HUES64 (cell line): ENCODE measurements around the gene CRY2.
A peak's percentile ranks its signal among the peaks of the same experiment; 100 is the strongest.
"Not testable (repeated sequence)": the region's sequence is repeated elsewhere in the genome, so short reads cannot be mapped to it uniquely, and the experiment has no call there.

ENCODE experiments used
- H3K27ac ChIP-seq: 2 replicates; pipeline ENCODE4 v1.7.0; 2013; ENCODE audit warnings: low read depth, low read length, inconsistent platforms
- H3K27me3 ChIP-seq: 2 replicates; pipeline ENCODE4 v1.6.1; 2013; ENCODE audit warnings: mild to moderate bottlenecking, low read length; ENCODE audit not compliant: insufficient read depth
- H3K36me3 ChIP-seq: 2 replicates; pipeline ENCODE4 v1.6.1; 2013; ENCODE audit warnings: mild to moderate bottlenecking, low read length; ENCODE audit not compliant: insufficient read depth
- H3K4me1 ChIP-seq: 2 replicates; pipeline ENCODE4 v1.6.1; 2013; ENCODE audit warnings: mild to moderate bottlenecking, low read length, moderate library complexity; ENCODE audit not compliant: insufficient read depth
- H3K4me3 ChIP-seq: 2 replicates; pipeline ENCODE4 v1.5.1; 2013; ENCODE audit warnings: mild to moderate bottlenecking, low read length, moderate library complexity
- H3K9ac ChIP-seq: 2 replicates; pipeline ENCODE4 v1.6.1; 2013; ENCODE audit warnings: mild to moderate bottlenecking, low read depth, low read length
- H3K9me3 ChIP-seq: 2 replicates; pipeline ENCODE4 v1.6.1; 2013; ENCODE audit warnings: low read depth, low read length; ENCODE audit not compliant: insufficient read depth
- WGBS: fragments of 150-250, 120-280 bp; methylation state at CpG from one replicate; pipeline ENCODE4 v1.1.7; 2013; ENCODE audit warnings: missing lambda C conversion rate; 5-methylcytosine and 5-hydroxymethylcytosine counted together

Gene CRY2

GRCh38 chr11:45806072-45806933 is 41.0 kb upstream of the CRY2 start:
- Histone ChIP-seq H3K9me3 (no peaks in the 10 kb centered on the region), H3K27ac (no peak overlapping the region), H3K9ac (0 out of 2 replicates have a peak overlapping the region, but pooled peaks have one; percentile 80), H3K4me1 (peaks cover 6% of the 10 kb centered on the region; the same call in 1 of the 2 replicates), H3K36me3 (peaks cover under 1% of the 10 kb centered on the region; the same call in 1 of the 2 replicates), H3K4me3 (peak overlapping the region; percentile 83), H3K27me3 (peaks cover 26% of the 10 kb centered on the region)
- 90% methylated on average over 19 of the region's 20 CpGs for WGBS

GRCh38 chr11:45806937-45807791 is 40.1 kb upstream of the CRY2 start:
- 84% methylated on average over 7 of the region's 7 CpGs for WGBS
- H3K27ac ChIP-seq = no peak overlapping the region
- peaks cover 6% of the 10 kb centered on the region; the same call in 1 of the 2 replicates for H3K4me1 ChIP-seq
- H3K9ac ChIP-seq = no peak overlapping the region
- no peak overlapping the region for H3K4me3 ChIP-seq
- H3K27me3 ChIP-seq = peaks cover 20% of the 10 kb centered on the region
- no peaks in the 10 kb centered on the region for H3K9me3 ChIP-seq
- H3K36me3 ChIP-seq = peaks cover 6% of the 10 kb centered on the region

GRCh38 chr11:45807792-45808238 is 39.5 kb upstream of the CRY2 start:
- Histone ChIP-seq H3K4me1 (peaks cover 6% of the 10 kb centered on the region; the same call in 1 of the 2 replicates), H3K36me3 (peaks cover 6% of the 10 kb centered on the region), H3K27ac (no peak overlapping the region), H3K27me3 (peaks cover 13% of the 10 kb centered on the region), H3K4me3 (no peak overlapping the region), H3K9ac (no peak overlapping the region), H3K9me3 (no peaks in the 10 kb centered on the region)
- 89% methylated on average over 4 of the region's 4 CpGs for WGBS

- not testable (repeated sequence) for H3K9ac ChIP-seq, H3K27ac ChIP-seq, H3K4me3 ChIP-seq, H3K36me3 ChIP-seq, H3K9me3 ChIP-seq, H3K27me3 ChIP-seq, H3K4me1 ChIP-seq
- 98% methylated on average over 6 of the region's 6 CpGs for WGBS
These were observed 38.8 kb upstream of the CRY2 start for GRCh38 chr11:45808427-45808826.

DNA sequence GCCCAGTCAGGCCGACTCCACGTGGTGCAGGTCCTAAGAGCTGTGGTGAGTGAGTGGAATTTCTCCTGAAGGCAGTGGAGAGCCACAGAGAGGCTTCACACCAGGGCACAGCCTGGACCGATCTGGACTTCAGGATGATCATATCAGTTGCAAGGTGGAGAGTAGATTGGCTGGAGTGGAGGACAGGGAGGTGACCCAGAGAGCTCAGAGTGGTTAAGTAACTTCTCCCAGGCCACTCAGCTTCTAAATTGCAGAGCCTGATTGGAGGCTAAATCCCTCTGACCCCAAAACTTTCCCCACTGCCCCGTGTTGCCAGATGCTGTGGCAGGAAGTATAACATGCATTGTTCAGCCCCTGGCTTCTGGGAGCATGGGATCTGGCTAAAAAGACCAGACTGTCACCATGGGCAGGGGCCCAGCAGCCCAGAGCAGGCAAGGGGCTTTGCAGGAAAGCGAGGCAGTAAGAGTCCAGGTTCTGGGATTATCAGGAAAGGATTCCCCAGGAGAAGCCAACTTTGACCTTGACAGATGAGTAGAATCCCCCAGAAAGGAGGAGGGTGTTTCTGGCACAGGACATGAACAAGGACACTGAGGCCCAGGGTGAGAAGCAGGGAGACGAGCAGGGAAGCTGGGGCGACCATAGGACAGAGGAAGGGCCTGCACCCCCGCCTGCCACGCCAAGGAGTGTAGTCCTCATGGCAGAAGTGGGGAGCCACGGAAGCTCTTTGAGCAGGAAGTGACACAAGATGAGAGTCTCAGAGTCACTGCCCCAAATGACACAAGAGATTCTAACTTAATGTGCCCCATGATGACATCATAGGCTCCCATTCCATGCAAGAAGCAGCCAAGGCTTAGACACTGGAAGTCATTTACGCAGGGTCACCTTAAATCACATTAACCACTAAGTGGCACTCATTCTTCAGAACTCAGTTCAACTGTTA is 37.5 kb upstream of the CRY2 start:
- no peak overlapping the region for H3K4me3 ChIP-seq
- no peaks in the 10 kb centered on the region for H3K9me3 ChIP-seq
- H3K9ac ChIP-seq = no peak overlapping the region
- 93% methylated on average over 11 of the region's 11 CpGs for WGBS
- peaks cover 6% of the 10 kb centered on the region for H3K36me3 ChIP-seq
- no peak overlapping the region for H3K27ac ChIP-seq
- no peaks in the 10 kb centered on the region for H3K27me3 ChIP-seq
- H3K4me1 ChIP-seq = peaks cover 6% of the 10 kb centered on the region; the same call in 1 of the 2 replicates

- 94% methylated on average over 23 of the region's 23 CpGs for WGBS
- no peak overlapping the region for H3K27ac ChIP-seq
- no peak overlapping the region for H3K4me3 ChIP-seq
- H3K9me3 ChIP-seq = no peaks in the 10 kb centered on the region
- H3K27me3 ChIP-seq = no peaks in the 10 kb centered on the region
- peaks cover 3% of the 10 kb centered on the region; the same call in 1 of the 2 replicates for H3K4me1 ChIP-seq
- H3K36me3 ChIP-seq = peaks cover 6% of the 10 kb centered on the region
- H3K9ac ChIP-seq = no peak overlapping the region
These were observed 36.7 kb upstream of the CRY2 start for GRCh38 chr11:45810431-45811108.

- H3K9ac ChIP-seq = no peak overlapping the region
- no peaks in the 10 kb centered on the region for H3K27me3 ChIP-seq
- H3K36me3 ChIP-seq = peaks cover 6% of the 10 kb centered on the region
- 91% methylated on average over 17 of the region's 17 CpGs for WGBS
- H3K4me3 ChIP-seq = no peak overlapping the region
- H3K9me3 ChIP-seq = no peaks in the 10 kb centered on the region
- H3K27ac ChIP-seq = no peak overlapping the region
- peaks cover 3% of the 10 kb centered on the region; the same call in 1 of the 2 replicates for H3K4me1 ChIP-seq
These were observed 36.2 kb upstream of the CRY2 start for GRCh38 chr11:45811109-45811435.

DNA sequence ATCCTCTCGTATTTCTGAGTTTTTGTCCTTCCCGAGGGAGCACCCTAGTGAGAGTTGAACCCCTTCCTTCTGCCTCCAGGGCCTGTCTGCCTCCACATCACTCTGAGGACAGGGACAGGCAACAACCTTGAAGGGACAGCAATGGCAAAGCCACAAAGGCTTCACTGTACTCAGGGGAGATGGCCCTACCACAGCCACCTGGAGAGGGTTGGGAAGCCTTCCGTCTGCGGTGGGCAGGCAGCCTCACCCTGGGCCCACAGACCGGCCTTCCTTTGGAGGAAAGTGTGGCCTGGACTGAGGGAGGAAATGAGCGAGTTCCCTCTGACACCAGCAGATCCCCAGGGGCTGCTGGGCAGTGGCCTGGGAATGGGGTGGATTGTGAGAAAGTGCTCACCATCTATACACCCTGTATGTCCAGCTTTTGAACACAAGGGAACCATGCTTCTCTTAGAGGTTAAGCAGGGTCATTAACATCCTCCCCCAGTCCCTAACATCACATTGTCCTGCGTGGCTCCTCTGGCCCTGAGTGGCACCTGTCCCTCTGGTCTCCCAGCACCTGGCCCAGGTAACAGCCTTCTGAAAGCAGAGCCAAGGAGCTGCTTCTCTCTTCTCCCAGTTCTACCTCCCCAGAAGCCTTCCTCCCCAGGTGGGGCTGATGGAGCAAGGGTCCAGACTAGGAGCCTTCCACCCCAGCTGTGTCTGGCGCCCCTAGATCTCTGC is 35.5 kb upstream of the CRY2 start:
- no peak overlapping the region for H3K4me3 ChIP-seq
- peaks cover 6% of the 10 kb centered on the region for H3K36me3 ChIP-seq
- no peaks in the 10 kb centered on the region for H3K9me3 ChIP-seq
- 92% methylated on average over 8 of the region's 8 CpGs for WGBS
- peaks cover 8% of the 10 kb centered on the region; the same call in 1 of the 2 replicates for H3K4me1 ChIP-seq
- no peak overlapping the region for H3K27ac ChIP-seq
- H3K27me3 ChIP-seq = no peaks in the 10 kb centered on the region
- no peak overlapping the region; the same call in 1 of the 2 replicates for H3K9ac ChIP-seq

- Histone ChIP-seq H3K9me3 (no peaks in the 10 kb centered on the region), H3K4me3 (no peak overlapping the region), H3K27ac (no peak overlapping the region), H3K4me1 (peaks cover 8% of the 10 kb centered on the region; the same call in 1 of the 2 replicates), H3K9ac (no peak overlapping the region), H3K27me3 (no peaks in the 10 kb centered on the region), H3K36me3 (peaks cover 6% of the 10 kb centered on the region)
- WGBS = 87% methylated on average over 3 of the region's 7 CpGs
These were observed 34.4 kb upstream of the CRY2 start for GRCh38 chr11:45812581-45813548.
